Measurements from ENCODE around the gene ZMIZ2.
"Not testable (repeated sequence)": the region's sequence is repeated elsewhere in the genome, so short reads cannot be mapped to it uniquely, and the experiment has no call there.

Gene ZMIZ2, protein sequence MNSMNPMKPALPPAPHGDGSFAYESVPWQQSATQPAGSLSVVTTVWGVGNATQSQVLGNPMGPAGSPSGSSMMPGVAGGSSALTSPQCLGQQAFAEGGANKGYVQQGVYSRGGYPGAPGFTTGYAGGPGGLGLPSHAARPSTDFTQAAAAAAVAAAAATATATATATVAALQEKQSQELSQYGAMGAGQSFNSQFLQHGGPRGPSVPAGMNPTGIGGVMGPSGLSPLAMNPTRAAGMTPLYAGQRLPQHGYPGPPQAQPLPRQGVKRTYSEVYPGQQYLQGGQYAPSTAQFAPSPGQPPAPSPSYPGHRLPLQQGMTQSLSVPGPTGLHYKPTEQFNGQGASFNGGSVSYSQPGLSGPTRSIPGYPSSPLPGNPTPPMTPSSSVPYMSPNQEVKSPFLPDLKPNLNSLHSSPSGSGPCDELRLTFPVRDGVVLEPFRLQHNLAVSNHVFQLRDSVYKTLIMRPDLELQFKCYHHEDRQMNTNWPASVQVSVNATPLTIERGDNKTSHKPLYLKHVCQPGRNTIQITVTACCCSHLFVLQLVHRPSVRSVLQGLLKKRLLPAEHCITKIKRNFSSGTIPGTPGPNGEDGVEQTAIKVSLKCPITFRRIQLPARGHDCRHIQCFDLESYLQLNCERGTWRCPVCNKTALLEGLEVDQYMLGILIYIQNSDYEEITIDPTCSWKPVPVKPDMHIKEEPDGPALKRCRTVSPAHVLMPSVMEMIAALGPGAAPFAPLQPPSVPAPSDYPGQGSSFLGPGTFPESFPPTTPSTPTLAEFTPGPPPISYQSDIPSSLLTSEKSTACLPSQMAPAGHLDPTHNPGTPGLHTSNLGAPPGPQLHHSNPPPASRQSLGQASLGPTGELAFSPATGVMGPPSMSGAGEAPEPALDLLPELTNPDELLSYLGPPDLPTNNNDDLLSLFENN

DNA sequence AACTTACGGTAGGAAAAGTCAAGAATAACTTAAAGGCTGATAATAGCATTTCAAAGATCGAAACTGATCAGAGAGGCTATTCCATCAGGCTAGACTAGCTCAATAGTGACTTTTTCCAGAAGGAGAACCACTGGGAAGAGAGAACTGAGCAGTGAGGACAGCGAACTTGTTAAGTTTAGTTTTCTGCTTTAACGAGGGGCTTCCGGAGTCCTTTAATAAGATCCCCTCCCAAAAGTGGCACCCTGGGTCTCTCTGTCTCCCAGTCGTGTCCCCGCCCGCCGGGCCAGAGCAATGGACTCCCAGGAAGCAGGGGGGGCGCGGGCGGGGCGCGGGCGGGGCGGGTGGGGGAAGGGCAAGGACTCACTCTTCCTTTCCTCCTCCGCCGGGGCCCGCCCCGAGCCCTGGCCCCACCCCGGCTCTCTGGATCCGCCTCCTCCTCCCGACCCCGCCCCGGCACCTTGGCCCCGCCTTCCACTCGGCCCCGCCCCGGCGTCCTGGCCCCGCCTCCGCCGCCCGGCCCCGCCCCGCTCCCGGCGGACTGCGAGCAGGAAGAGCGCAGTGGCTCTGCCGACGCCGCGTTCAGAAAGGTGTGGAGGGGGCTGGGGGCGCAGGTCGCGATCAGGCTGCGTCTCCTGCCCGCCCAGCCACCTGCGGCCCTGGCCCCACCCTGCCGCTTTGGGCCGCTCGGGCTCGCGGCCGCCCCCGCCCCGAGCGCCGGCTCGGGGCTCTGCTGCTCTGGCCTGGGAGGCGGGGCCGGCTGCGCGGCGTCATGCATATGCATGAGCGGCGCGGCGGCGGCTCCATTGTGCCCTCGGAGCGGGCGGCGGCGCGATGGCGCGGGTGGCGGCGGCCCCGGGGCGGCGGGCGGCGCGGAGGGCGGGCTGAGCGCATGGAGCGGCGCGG, at the start of gene ZMIZ2:
Gene ZMIZ2 (plus strand): TSS at position 803 of the 903 bp plus-strand sequence. CDS start 7,403 bp downstream, outside the sequence.
- peak within 1 kb of the TSS; percentile 92 for H3K27ac ChIP-seq
- no peak for TF ChIP-seq ZFX (IDR thresholded peaks at IDR 0.05; ENCODE audit: borderline replicate concordance)
- TF ChIP-seq, protein P1, sequence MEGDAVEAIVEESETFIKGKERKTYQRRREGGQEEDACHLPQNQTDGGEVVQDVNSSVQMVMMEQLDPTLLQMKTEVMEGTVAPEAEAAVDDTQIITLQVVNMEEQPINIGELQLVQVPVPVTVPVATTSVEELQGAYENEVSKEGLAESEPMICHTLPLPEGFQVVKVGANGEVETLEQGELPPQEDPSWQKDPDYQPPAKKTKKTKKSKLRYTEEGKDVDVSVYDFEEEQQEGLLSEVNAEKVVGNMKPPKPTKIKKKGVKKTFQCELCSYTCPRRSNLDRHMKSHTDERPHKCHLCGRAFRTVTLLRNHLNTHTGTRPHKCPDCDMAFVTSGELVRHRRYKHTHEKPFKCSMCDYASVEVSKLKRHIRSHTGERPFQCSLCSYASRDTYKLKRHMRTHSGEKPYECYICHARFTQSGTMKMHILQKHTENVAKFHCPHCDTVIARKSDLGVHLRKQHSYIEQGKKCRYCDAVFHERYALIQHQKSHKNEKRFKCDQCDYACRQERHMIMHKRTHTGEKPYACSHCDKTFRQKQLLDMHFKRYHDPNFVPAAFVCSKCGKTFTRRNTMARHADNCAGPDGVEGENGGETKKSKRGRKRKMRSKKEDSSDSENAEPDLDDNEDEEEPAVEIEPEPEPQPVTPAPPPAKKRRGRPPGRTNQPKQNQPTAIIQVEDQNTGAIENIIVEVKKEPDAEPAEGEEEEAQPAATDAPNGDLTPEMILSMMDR (IDR thresholded peaks at IDR 0.05) = no peak

DNA sequence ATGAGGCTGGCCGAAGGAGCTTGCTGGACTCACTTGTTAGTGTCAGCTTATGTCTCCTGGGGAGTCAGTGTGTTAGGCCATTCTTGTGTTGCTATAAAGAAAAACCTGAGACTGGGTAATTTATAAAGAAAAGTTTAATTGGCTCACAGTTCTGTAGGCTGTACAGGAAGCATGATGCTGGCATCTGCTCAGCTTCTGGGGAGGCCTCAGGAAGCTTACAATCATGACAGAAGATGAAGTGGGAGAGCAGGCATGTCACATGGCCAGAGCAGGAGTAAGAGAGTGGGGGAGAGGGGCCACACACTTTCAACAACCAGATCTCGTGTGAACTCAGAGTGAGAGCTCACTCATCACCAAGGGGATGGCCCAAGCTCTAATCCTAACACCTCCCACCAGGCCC, 49.0 kb upstream of the ZMIZ2 start:
- H3K27ac ChIP-seq = not testable (repeated sequence)

DNA sequence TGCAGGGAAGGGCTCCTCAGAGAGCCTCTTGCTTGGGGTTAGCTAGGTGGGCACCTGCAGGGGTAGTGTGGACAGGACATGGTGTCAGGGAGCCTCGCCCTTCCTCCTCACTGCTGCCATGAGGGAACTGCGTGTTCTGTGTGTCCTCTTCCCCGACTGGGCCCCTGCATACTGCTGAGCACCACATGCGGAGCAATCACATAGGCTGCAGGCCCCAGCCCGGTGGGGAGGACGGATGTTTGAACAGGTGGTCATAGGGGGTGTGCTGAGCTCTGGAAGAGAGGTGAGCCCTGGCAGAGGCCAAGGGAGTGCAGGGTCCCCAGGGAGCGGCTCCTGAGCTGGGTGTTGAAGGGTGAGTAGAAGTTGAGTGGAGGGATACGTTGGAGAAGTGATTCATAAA, 48.3 kb upstream of the ZMIZ2 start:
- TF ChIP-seq, protein P1 (IDR thresholded peaks at IDR 0.05) = no peak
- no peak for TF ChIP-seq ZFX (IDR thresholded peaks at IDR 0.05; ENCODE audit: borderline replicate concordance)
- no peak overlapping the region for H3K27ac ChIP-seq

DNA sequence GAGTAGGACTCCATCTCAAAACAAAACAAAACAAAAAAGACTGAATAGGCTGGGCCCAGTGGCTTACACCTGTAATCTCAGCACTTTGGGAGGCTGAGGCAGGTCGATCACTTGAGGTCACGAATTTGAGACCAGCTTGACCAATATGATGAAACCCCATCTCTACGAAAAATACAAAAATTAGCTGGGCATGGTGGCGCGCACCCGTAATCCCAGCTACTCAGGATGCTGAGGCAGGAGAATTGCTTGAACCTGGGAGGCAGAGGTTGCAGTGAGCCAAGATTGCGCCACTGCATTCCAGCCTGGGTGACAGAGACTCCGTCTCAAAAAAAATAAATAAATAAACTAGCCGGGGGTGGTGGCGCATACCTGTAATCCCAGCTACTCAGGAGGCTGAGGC, 45.3 kb upstream of the ZMIZ2 start:
- H3K27ac ChIP-seq = not testable (repeated sequence)

DNA sequence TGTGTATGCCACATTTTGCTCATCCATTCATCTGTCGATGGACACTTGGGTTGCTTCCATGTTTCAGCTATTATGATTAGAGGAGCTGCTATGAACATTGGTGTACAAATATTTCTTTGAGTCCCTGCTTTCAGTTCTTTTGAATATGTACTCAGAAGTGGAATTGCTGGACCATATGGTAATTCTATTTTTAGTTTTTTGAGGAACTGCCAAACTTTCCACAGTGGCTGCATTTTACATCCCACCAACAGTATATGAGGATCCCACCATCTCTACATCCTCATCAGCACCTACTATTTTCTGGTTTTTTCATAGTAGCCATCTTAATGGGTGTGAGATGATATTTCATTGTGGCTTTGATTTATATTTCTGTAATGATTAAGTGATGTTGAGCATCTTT, 44.7 kb upstream of the ZMIZ2 start:
- no peak for TF ChIP-seq ZFX (IDR thresholded peaks at IDR 0.05; ENCODE audit: borderline replicate concordance)
- TF ChIP-seq, protein P1 (IDR thresholded peaks at IDR 0.05) = no peak
- H3K27ac ChIP-seq = no peak overlapping the region

DNA sequence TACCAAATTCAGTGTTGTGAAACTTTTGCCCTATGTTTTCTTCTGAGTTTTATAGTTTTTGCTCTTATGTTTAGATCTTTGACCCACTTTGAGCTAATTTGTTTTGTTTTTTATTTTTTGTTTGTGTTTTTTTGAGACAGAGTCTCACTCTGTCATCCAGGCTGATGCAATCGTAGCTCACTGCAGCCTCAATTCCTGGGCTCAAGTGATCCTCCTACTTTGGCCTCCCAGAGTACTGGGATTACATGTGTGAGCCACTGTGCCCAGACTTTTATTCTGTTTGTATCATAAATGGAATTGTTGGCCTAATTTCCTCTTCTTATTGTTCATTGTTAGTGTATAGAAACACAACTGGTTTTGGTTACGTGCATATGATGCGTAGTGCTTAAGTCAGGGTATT, 43.2 kb upstream of the ZMIZ2 start:
- no peak overlapping the region for H3K27ac ChIP-seq
- TF ChIP-seq, protein P1 (IDR thresholded peaks at IDR 0.05) = no peak
- no peak for TF ChIP-seq ZFX (IDR thresholded peaks at IDR 0.05; ENCODE audit: borderline replicate concordance)

DNA sequence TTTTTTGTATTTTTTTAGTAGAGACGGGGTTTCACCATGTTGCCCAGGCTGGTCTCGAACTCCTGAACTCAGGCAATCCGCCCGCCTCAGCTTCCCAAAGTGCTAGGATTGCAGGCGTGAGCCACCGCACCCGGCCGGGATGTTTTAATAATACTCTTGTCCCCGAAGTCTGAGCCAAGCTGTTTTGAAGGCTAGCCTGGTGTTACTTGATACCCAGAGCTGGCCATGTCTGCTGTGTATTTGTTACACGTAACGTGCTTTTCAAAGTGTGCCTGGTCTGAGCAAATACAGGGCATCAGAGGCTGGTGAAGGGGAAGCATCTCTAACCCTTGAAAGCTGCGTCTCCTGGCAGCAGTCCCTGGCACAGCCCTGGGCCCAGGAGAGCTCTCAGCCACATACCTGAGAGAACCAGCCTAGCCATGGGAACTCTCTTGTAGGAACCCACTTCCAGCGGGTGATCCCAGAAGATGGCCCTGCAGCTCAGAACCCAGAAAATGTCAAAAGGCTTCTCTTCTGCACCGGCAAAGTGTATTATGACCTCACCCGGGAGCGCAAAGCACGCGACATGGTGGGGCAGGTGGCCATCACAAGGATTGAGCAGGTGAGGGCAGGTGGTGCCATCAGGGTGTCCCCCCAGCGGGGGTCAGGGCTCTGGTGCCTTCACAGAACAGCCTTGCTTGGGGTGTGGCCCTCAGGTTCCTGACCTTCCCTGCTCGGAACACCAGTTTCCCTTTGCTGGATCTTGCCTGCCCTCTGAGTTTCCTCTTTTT, 41.7 kb upstream of the ZMIZ2 start:
- TF ChIP-seq, protein P1 (IDR thresholded peaks at IDR 0.05) = no peak
- no peak for TF ChIP-seq ZFX (IDR thresholded peaks at IDR 0.05; ENCODE audit: borderline replicate concordance)
- no peak overlapping the region for H3K27ac ChIP-seq
